ENCODE measurements around the gene MRPS9.

DNA sequence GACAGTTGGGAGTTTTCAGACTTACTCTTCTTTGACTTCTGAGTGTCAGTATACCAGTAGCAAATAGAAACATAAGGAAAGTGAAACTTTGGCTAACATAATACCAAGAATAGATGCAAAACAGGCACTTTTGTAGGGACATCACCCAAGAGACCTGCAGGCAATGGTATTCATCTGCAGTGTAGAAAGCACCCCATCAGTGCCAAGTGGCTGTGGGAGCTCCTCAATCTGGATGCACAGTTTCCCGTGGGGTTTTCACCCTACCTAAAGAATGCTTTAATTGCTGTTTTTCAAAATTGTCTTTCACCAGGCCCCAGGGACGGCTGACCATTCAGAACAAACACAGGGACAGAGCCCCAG is 107.1 kb downstream of the MRPS9 start:
- no peak for TF ChIP-seq EZH2 (IDR thresholded peaks at IDR 0.05; ENCODE audit: insufficient read depth, poor library complexity, severe bottlenecking)
- no peak for TF ChIP-seq EZH2phosphoT487 (IDR thresholded peaks at IDR 0.05; ENCODE audit: insufficient read depth, low read depth)
